Activated CD8-positive, alpha-beta memory T cell treated with anti-CD3 and anti-CD28 coated beads, Interleukin-2, amount 10 ng/mL, durations not matched to agents 7 days and 5 days (primary cell): ENCODE results near the gene PPDPF. TPM values are rescaled to one million over a fixed set of nuclear protein-coding genes. Genes with fewer than 3 reads are reported as not detected.

Experiments
- ATAC-seq: fragments of 150-1000 bp; cut with Tn5 transposase; one replicate; pipeline ENCODE4 v1.10.0; 2021; ENCODE audit warnings: moderate library complexity
- CTCF ChIA-PET: fragments of 350-600 bp; sonication (Branson Sonifier 250); formaldehyde crosslinking; loops from one replicate; lab custom pipeline; 2021; ENCODE audit warnings: antibody characterized with exemption; lab: Charles Lee
- DNase-seq: peaks from one replicate; pipeline ENCODE4 v3.0.0-alpha.2; 2020
- H3K27ac Mint-ChIP-seq: one replicate; pipeline ENCODE4 v1.8.0; 2021; ENCODE audit warnings: mild to moderate bottlenecking, mixed read lengths
- H3K27me3 Mint-ChIP-seq: one replicate; pipeline ENCODE4 v1.8.0; 2021; ENCODE audit warnings: mixed read lengths
- H3K36me3 Mint-ChIP-seq: one replicate; pipeline ENCODE4 v1.8.0; 2021; ENCODE audit warnings: mild to moderate bottlenecking, mixed read lengths
- H3K4me1 Mint-ChIP-seq: one replicate; pipeline ENCODE4 v1.8.0; 2021; ENCODE audit warnings: mixed read lengths
- H3K4me3 Mint-ChIP-seq: one replicate; pipeline ENCODE4 v1.8.0; 2021; ENCODE audit warnings: mild to moderate bottlenecking, moderate library complexity, mixed read lengths
- H3K9me3 Mint-ChIP-seq: one replicate; pipeline ENCODE4 v1.8.0; 2022; ENCODE audit warnings: low read depth, mixed read lengths
- total RNA-seq, 2 experiments: library from RNA; stranded (reverse); gene quantifications; one replicate each; pipeline ENCODE4 v1.2.3, GENCODE V29; 2021

Gene PPDPF
- total RNA-seq, 2 experiments from 2014 or later: 138 to 237 TPM

- peaks cover 3% of the 10 kb centered on the region for H3K9me3 Mint-ChIP-seq
- ATAC-seq (no peak), DNase-seq (no peak)
- peaks cover 13% of the 10 kb centered on the region for H3K27me3 Mint-ChIP-seq
- no peaks in the 10 kb centered on the region for H3K36me3 Mint-ChIP-seq
- H3K4me3 Mint-ChIP-seq: no peak overlapping the region
- H3K27ac Mint-ChIP-seq: no peak overlapping the region
- CTCF ChIA-PET: no interaction called here
- H3K4me1 Mint-ChIP-seq: no peaks in the 10 kb centered on the region
Measured at GRCh38 chr20:63492518-63492917, 28.0 kb upstream of the PPDPF start.

- no peak overlapping the region for H3K4me3 Mint-ChIP-seq
- ATAC-seq (no peak), DNase-seq (no peak)
- no peaks in the 10 kb centered on the region for H3K36me3 Mint-ChIP-seq
- peaks cover 18% of the 10 kb centered on the region for H3K27me3 Mint-ChIP-seq
- CTCF ChIA-PET: interaction anchor here (1.3 kb wide), 1 partner anchor 28 kb away, joined by 5 read pairs; the partner anchor contains the start of gene PPDPF
- H3K4me1 Mint-ChIP-seq: no peaks in the 10 kb centered on the region
- peaks cover 3% of the 10 kb centered on the region for H3K9me3 Mint-ChIP-seq
- H3K27ac Mint-ChIP-seq: no peak overlapping the region
Measured at GRCh38 chr20:63492982-63493381, 27.6 kb upstream of the PPDPF start.

GRCh38 chr20:63493563-63494020 is 27.0 kb upstream of the PPDPF start:
- Mint-ChIP-seq H3K4me1 (no peaks in the 10 kb centered on the region), H3K4me3 (no peak overlapping the region), H3K27me3 (peaks cover 18% of the 10 kb centered on the region), H3K27ac (no peak overlapping the region), H3K9me3 (peaks cover 3% of the 10 kb centered on the region), H3K36me3 (no peaks in the 10 kb centered on the region)
- DNase-seq (no peak), ATAC-seq (no peak)
- CTCF ChIA-PET: interaction anchor here (0.6 to 1.3 kb wide), 3 partner anchors 27 to 495 kb away, joined by 3 to 5 read pairs (median 3); partner anchors contain the start of gene PPDPF

GRCh38 chr20:63494084-63494419 is 26.5 kb upstream of the PPDPF start:
- H3K27ac Mint-ChIP-seq: no peak overlapping the region
- no peak for ATAC-seq
- no peaks in the 10 kb centered on the region for H3K4me1 Mint-ChIP-seq
- H3K4me3 Mint-ChIP-seq: no peak overlapping the region
- CTCF ChIA-PET: interaction anchor here (0.6 to 1.3 kb wide), 3 partner anchors 27 to 495 kb away, joined by 3 to 5 read pairs (median 3); partner anchors contain the start of gene PPDPF
- no peaks in the 10 kb centered on the region for H3K36me3 Mint-ChIP-seq
- H3K9me3 Mint-ChIP-seq: peaks cover 3% of the 10 kb centered on the region
- H3K27me3 Mint-ChIP-seq: peaks cover 18% of the 10 kb centered on the region
- DNase-seq: no peak

GRCh38 chr20:63494420-63495166 is 26.0 kb upstream of the PPDPF start:
- CTCF ChIA-PET: interaction anchor here (1.2 kb wide), 1 partner anchor 369 kb away, joined by 3 read pairs; no protein-coding TSS in a partner anchor
- Mint-ChIP-seq H3K27ac (no peak overlapping the region), H3K9me3 (peaks cover 3% of the 10 kb centered on the region), H3K4me1 (no peaks in the 10 kb centered on the region), H3K27me3 (peaks cover 18% of the 10 kb centered on the region), H3K4me3 (no peak overlapping the region), H3K36me3 (no peaks in the 10 kb centered on the region)
- DNase-seq: no peak
- ATAC-seq: no peak

GRCh38 chr20:63495167-63495720 is 25.3 kb upstream of the PPDPF start:
- ATAC-seq: no peak
- Mint-ChIP-seq H3K36me3 (no peaks in the 10 kb centered on the region), H3K4me3 (no peak overlapping the region), H3K9me3 (peaks cover 3% of the 10 kb centered on the region), H3K4me1 (no peaks in the 10 kb centered on the region), H3K27me3 (peaks cover 22% of the 10 kb centered on the region), H3K27ac (no peak overlapping the region)
- CTCF ChIA-PET: interaction anchor here (0.9 to 2.2 kb wide), 12 partner anchors 11 to 588 kb away, joined by 3 to 11 read pairs (median 4); partner anchors contain the start of gene PTK6
- DNase-seq: no peak

GRCh38 chr20:63495741-63496595 is 24.6 kb upstream of the PPDPF start:
- H3K4me1 Mint-ChIP-seq: no peaks in the 10 kb centered on the region
- peaks cover 26% of the 10 kb centered on the region for H3K27me3 Mint-ChIP-seq
- peak; percentile 77 for ATAC-seq
- peak; percentile 79 for DNase-seq
- H3K4me3 Mint-ChIP-seq: no peak overlapping the region
- H3K36me3 Mint-ChIP-seq: no peaks in the 10 kb centered on the region
- peaks cover 3% of the 10 kb centered on the region for H3K9me3 Mint-ChIP-seq
- H3K27ac Mint-ChIP-seq: no peak overlapping the region
- CTCF ChIA-PET: interaction anchor here (0.6 to 2.2 kb wide), 36 partner anchors 10 to 761 kb away, joined by 3 to 11 read pairs (median 4); partner anchors contain the start of genes ARFGAP1, PPDPF, PTK6 and TPD52L2

GRCh38 chr20:63496596-63497120 is 23.9 kb upstream of the PPDPF start:
- Mint-ChIP-seq H3K36me3 (no peaks in the 10 kb centered on the region), H3K4me1 (no peaks in the 10 kb centered on the region), H3K9me3 (peaks cover 3% of the 10 kb centered on the region), H3K27me3 (peaks cover 26% of the 10 kb centered on the region), H3K27ac (no peak overlapping the region), H3K4me3 (no peak overlapping the region)
- no peak for ATAC-seq
- CTCF ChIA-PET: interaction anchor here (0.6 to 2.2 kb wide), 37 partner anchors 9 to 760 kb away, joined by 3 to 11 read pairs (median 4); partner anchors contain the start of genes ARFGAP1, PPDPF, PTK6 and TPD52L2
- no peak for DNase-seq

- H3K9me3 Mint-ChIP-seq: no peaks in the 10 kb centered on the region
- H3K27ac Mint-ChIP-seq: no peak overlapping the region
- H3K27me3 Mint-ChIP-seq: peaks cover 26% of the 10 kb centered on the region
- no peak overlapping the region for H3K4me3 Mint-ChIP-seq
- DNase-seq (no peak), ATAC-seq (no peak)
- CTCF ChIA-PET: interaction anchor here (0.6 to 2.2 kb wide), 15 partner anchors 11 to 623 kb away, joined by 3 to 11 read pairs (median 4); partner anchors contain the start of genes PPDPF, PTK6 and TPD52L2
- H3K36me3 Mint-ChIP-seq: no peaks in the 10 kb centered on the region
- H3K4me1 Mint-ChIP-seq: no peaks in the 10 kb centered on the region
Measured at GRCh38 chr20:63497138-63497945, 23.2 kb upstream of the PPDPF start.

- Mint-ChIP-seq H3K27ac (no peak overlapping the region), H3K4me1 (no peaks in the 10 kb centered on the region), H3K9me3 (no peaks in the 10 kb centered on the region), H3K4me3 (no peak overlapping the region), H3K27me3 (peaks cover 26% of the 10 kb centered on the region), H3K36me3 (no peaks in the 10 kb centered on the region)
- ATAC-seq: no peak
- CTCF ChIA-PET: no interaction called here
- DNase-seq: no peak
Measured at GRCh38 chr20:63497946-63498935, 22.3 kb upstream of the PPDPF start.

GRCh38 chr20:63498960-63499337 is 21.6 kb upstream of the PPDPF start, which contains the start of gene EEF1A2:
EEF1A2 (minus strand) TSS chr20:63499083; CDS start chr20:63497763, 1,320 bp downstream.
- Mint-ChIP-seq H3K4me1 (no peaks in the 10 kb centered on the region), H3K27ac (no peak within 1 kb of the TSS), H3K36me3 (no peaks in the 10 kb centered on the region), H3K4me3 (no peak within 1 kb of the TSS), H3K9me3 (no peaks in the 10 kb centered on the region), H3K27me3 (peaks cover 29% of the 10 kb centered on the region)
- CTCF ChIA-PET: no interaction called here
- ATAC-seq: peak; percentile 45
- DNase-seq: no peak
